GM23338 (cell line): ENCODE measurements around the gene CEACAM18.
A peak's percentile ranks its signal among the peaks of the same experiment; 100 is the strongest.

Source experiments
- EZH2 ChIP-seq: fragments of 200-600 bp; sonication (generic); IDR thresholded peaks from one replicate; pipeline ENCODE4 v1.8.0; 2017; ENCODE audit warnings: antibody characterized with exemption, mild to moderate bottlenecking, low read depth; ENCODE audit not compliant: unreplicated experiment
- EZH2phosphoT487 ChIP-seq: fragments of 200-600 bp; sonication (generic); IDR thresholded peaks from one replicate; pipeline ENCODE4 v1.8.1; 2018; ENCODE audit warnings: antibody characterized with exemption; ENCODE audit not compliant: unreplicated experiment
- JUNB ChIP-seq: IDR thresholded peaks from one replicate; pipeline ENCODE4 v1.6.1; 2016; ENCODE audit warnings: antibody characterized with exemption; ENCODE audit not compliant: unreplicated experiment
- POLR2AphosphoS5 ChIP-seq: IDR thresholded peaks from 2 replicates; pipeline ENCODE4 v1.6.1; 2016; ENCODE audit warnings: antibody characterized with exemption, low read depth
- TF ChIP-seq, protein P1 (sequence below), 2 experiments: fragments of 200-600 bp in 1 of 2; sonication (generic) in 1 of 2; conservative IDR thresholded peaks; 2 replicates each; pipeline versions ENCODE4 v1.5.1 to v1.6.1; 2016 to 2017; ENCODE audit warnings: antibody characterized with exemption in 2 of 2, low read depth in 2 of 2, mild to moderate bottlenecking in 2 of 2, moderate library complexity in 1 of 2
- TF ChIP-seq, protein P2 (sequence below): IDR thresholded peaks from one replicate; pipeline ENCODE4 v1.6.1; 2018; ENCODE audit warnings: antibody characterized with exemption; ENCODE audit not compliant: unreplicated experiment
- TF ChIP-seq, protein P3 (sequence below): IDR thresholded peaks from 2 replicates; pipeline ENCODE4 v1.6.1; 2016; ENCODE audit warnings: antibody characterized with exemption

GRCh38 chr19:51460164-51460992 lies 18.0 kb upstream of the CEACAM18 start:
- TF ChIP-seq EZH2phosphoT487, result no peak
- TF ChIP-seq, protein P1, sequence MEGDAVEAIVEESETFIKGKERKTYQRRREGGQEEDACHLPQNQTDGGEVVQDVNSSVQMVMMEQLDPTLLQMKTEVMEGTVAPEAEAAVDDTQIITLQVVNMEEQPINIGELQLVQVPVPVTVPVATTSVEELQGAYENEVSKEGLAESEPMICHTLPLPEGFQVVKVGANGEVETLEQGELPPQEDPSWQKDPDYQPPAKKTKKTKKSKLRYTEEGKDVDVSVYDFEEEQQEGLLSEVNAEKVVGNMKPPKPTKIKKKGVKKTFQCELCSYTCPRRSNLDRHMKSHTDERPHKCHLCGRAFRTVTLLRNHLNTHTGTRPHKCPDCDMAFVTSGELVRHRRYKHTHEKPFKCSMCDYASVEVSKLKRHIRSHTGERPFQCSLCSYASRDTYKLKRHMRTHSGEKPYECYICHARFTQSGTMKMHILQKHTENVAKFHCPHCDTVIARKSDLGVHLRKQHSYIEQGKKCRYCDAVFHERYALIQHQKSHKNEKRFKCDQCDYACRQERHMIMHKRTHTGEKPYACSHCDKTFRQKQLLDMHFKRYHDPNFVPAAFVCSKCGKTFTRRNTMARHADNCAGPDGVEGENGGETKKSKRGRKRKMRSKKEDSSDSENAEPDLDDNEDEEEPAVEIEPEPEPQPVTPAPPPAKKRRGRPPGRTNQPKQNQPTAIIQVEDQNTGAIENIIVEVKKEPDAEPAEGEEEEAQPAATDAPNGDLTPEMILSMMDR (conservative IDR thresholded peaks at IDR 0.05; ENCODE audit: low read depth in 2 of 2), result no peak
- TF ChIP-seq EZH2, result no peak
- TF ChIP-seq POLR2AphosphoS5, result peak; percentile 63
- no peak for TF ChIP-seq JUNB
- TF ChIP-seq, protein P2, sequence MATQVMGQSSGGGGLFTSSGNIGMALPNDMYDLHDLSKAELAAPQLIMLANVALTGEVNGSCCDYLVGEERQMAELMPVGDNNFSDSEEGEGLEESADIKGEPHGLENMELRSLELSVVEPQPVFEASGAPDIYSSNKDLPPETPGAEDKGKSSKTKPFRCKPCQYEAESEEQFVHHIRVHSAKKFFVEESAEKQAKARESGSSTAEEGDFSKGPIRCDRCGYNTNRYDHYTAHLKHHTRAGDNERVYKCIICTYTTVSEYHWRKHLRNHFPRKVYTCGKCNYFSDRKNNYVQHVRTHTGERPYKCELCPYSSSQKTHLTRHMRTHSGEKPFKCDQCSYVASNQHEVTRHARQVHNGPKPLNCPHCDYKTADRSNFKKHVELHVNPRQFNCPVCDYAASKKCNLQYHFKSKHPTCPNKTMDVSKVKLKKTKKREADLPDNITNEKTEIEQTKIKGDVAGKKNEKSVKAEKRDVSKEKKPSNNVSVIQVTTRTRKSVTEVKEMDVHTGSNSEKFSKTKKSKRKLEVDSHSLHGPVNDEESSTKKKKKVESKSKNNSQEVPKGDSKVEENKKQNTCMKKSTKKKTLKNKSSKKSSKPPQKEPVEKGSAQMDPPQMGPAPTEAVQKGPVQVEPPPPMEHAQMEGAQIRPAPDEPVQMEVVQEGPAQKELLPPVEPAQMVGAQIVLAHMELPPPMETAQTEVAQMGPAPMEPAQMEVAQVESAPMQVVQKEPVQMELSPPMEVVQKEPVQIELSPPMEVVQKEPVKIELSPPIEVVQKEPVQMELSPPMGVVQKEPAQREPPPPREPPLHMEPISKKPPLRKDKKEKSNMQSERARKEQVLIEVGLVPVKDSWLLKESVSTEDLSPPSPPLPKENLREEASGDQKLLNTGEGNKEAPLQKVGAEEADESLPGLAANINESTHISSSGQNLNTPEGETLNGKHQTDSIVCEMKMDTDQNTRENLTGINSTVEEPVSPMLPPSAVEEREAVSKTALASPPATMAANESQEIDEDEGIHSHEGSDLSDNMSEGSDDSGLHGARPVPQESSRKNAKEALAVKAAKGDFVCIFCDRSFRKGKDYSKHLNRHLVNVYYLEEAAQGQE, result no peak
- TF ChIP-seq, protein P3, sequence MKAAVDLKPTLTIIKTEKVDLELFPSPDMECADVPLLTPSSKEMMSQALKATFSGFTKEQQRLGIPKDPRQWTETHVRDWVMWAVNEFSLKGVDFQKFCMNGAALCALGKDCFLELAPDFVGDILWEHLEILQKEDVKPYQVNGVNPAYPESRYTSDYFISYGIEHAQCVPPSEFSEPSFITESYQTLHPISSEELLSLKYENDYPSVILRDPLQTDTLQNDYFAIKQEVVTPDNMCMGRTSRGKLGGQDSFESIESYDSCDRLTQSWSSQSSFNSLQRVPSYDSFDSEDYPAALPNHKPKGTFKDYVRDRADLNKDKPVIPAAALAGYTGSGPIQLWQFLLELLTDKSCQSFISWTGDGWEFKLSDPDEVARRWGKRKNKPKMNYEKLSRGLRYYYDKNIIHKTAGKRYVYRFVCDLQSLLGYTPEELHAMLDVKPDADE, result peak; percentile 97
